ENCODE results near the gene GSN.

Gene GSN

DNA sequence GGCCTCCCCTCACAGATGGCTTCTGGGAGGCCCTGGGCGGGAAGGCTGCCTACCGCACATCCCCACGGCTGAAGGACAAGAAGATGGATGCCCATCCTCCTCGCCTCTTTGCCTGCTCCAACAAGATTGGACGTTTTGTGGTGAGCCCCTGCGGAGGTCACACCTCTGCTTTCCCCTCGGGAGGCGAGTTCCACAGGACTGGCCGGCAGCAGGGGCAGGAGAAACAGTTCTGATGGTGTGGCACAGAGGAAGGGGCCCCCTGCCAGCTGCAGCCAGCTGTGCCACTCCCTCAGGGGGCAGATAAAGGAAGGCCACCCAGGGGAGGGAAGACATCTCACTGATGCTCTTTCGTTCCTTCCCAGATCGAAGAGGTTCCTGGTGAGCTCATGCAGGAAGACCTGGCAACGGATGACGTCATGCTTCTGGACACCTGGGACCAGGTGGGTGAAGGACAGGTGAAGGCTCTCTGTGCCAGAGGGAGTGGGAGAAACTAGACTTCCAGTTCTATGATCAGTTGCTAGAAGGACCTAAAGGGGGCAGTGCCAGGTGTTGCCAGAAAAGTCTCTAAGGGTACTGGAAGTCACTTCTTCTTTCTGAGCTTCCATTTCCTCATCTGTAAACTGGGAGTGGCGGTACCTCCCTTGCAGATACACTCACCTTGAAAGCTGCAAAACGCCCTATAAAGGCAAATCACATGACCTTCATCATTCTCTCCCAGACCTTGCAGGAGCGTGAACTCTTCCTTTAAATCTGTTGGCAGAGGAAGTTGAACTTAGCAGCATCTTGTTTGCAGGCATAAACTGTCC, 61.1 kb downstream of the GSN start:
- Histone ChIP-seq H3K36me3 (ENCODE audit: control insufficient read depth in 2 of 2, insufficient read depth in 2 of 2, low read length in 2 of 2) (peaks cover 82 to 88% of the 10 kb centered on the region in 2 donors), H3K9me3 (ENCODE audit: control insufficient read depth in 2 of 2, low read length in 2 of 2) (no peaks in the 10 kb centered on the region), H3K27ac (ENCODE audit: low read depth in 2 of 2, low read length in 2 of 2) (peak overlapping the region in 1 of 2 donors; percentile 36), H3K27me3 (ENCODE audit: control insufficient read depth in 2 of 2, insufficient read depth in 2 of 2, low read length in 2 of 2) (no peaks in the 10 kb centered on the region), H3K9ac (ENCODE audit: low read depth in 1 of 2, low read length in 2 of 2) (no peak overlapping the region), H3K4me1 (ENCODE audit: control insufficient read depth in 2 of 2, insufficient read depth in 2 of 2, low read length in 2 of 2) (peaks cover 2 to 3% of the 10 kb centered on the region in 2 donors), H3K4me3 (ENCODE audit: low read length in 2 of 2) (no peak overlapping the region)

DNA sequence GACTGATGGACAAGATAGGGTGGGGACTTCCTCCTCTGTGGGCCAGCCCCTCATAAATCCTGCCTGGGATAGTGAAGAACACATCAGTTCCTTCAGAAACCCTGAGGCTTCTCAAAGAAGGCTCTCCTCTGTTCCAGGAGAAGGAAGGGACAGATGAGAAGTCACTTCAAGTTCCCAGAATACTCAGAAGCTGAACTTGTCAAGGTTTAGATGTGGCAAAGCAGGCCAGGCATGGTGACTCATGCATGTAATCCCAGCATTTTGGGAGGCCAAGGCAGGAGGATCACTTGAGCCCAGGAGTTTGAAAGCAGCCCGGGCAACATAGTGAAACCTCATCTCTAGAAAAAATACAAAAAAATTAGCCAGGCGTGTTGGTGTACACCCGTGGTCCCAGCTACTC, 63.6 kb downstream of the GSN start:
- H3K27me3 ChIP-seq (ENCODE audit: control insufficient read depth in 2 of 2, insufficient read depth in 2 of 2, low read length in 2 of 2), result no peaks in the 10 kb centered on the region
- peaks cover 58 to 75% of the 10 kb centered on the region in 2 donors for H3K36me3 ChIP-seq (ENCODE audit: control insufficient read depth in 2 of 2, insufficient read depth in 2 of 2, low read length in 2 of 2)
- peaks cover 2 to 3% of the 10 kb centered on the region in 2 donors for H3K4me1 ChIP-seq (ENCODE audit: control insufficient read depth in 2 of 2, insufficient read depth in 2 of 2, low read length in 2 of 2)
- no peak overlapping the region for H3K9ac ChIP-seq (ENCODE audit: low read depth in 1 of 2, low read length in 2 of 2)
- H3K4me3 ChIP-seq (ENCODE audit: low read length in 2 of 2), result no peak overlapping the region
- H3K9me3 ChIP-seq (ENCODE audit: control insufficient read depth in 2 of 2, low read length in 2 of 2), result no peaks in the 10 kb centered on the region
- H3K27ac ChIP-seq (ENCODE audit: low read depth in 2 of 2, low read length in 2 of 2), result peak overlapping the region in 1 of 2 donors; percentile 50

DNA sequence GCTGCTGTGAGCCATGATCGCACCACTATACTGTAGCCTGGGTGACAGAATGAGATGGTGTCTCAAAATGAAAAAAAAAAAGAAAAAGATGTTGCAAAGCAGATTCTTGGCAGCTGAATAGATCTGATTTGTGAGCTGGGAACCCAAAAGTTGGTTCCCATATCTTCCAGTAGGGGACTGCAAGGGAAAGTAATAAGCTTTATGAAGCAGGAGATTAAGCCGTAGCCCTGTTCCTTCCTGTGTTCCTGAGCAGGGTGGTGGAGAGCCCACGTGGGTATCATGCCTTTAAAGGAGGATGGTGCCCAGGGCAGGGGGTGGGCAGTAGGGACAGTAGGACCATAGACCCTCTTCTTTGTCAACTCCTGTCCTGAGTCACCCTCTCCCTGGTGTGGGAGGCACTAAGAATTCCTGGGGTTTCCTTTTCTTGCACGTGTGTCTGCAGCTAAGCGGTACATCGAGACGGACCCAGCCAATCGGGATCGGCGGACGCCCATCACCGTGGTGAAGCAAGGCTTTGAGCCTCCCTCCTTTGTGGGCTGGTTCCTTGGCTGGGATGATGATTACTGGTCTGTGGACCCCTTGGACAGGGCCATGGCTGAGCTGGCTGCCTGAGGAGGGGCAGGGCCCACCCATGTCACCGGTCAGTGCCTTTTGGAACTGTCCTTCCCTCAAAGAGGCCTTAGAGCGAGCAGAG, 64.2 kb downstream of the GSN start:
- H3K9me3 ChIP-seq (ENCODE audit: control insufficient read depth in 2 of 2, low read length in 2 of 2), result no peaks in the 10 kb centered on the region
- H3K27ac ChIP-seq (ENCODE audit: low read depth in 2 of 2, low read length in 2 of 2), result peak overlapping the region; percentile 50 to 61
- no peak overlapping the region for H3K9ac ChIP-seq (ENCODE audit: low read depth in 1 of 2, low read length in 2 of 2)
- H3K36me3 ChIP-seq (ENCODE audit: control insufficient read depth in 2 of 2, insufficient read depth in 2 of 2, low read length in 2 of 2), result peaks cover 52 to 74% of the 10 kb centered on the region in 2 donors
- no peaks in the 10 kb centered on the region for H3K27me3 ChIP-seq (ENCODE audit: control insufficient read depth in 2 of 2, insufficient read depth in 2 of 2, low read length in 2 of 2)
- peaks cover 2 to 3% of the 10 kb centered on the region in 2 donors for H3K4me1 ChIP-seq (ENCODE audit: control insufficient read depth in 2 of 2, insufficient read depth in 2 of 2, low read length in 2 of 2)
- H3K4me3 ChIP-seq (ENCODE audit: low read length in 2 of 2), result no peak overlapping the region

DNA sequence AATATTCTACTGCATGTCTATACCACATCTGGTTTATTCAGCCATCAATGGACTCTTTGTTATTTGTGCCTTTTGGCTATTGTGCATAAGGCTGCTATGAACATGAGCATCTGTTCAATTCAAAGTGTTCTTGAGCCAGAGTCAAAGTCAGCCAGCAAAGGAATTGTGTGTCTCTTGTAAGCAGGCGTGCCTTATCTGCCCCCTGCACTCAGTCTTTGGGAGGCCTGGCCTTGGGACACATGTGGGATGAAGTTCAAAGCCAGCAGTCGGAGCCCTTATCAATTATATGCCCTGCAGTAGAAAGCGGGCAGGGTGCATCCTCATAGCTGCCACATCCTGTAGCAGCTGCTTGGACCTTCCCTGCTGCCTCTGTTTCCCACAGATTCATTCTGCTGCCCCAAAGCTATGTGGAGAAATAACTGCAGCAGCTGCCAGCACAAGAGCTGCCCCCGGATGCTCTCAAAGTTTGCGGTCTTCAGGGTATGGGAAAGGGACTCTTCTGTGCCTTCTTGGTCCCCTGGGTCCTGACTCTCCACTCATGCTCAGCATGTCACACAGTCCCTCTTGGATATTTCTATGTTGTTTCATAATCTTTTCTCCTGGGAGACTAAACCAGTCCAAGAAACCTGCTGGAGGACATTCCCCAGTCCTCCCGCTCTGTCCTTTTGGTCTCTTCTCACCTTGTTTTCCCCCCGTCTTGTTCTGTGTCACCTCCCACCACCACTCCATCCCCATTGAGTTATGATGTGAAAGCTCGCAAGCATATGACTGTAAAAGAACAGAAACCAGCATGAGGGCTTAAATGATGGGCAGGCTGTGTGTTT, 66.2 kb downstream of the GSN start:
- H3K4me1 ChIP-seq (ENCODE audit: control insufficient read depth in 2 of 2, insufficient read depth in 2 of 2, low read length in 2 of 2), result peaks cover 2 to 3% of the 10 kb centered on the region in 2 donors
- H3K9ac ChIP-seq (ENCODE audit: low read depth in 1 of 2, low read length in 2 of 2), result no peak overlapping the region
- H3K36me3 ChIP-seq (ENCODE audit: control insufficient read depth in 2 of 2, insufficient read depth in 2 of 2, low read length in 2 of 2), result peaks cover 38 to 65% of the 10 kb centered on the region in 2 donors
- H3K27ac ChIP-seq (ENCODE audit: low read depth in 2 of 2, low read length in 2 of 2), result no peak overlapping the region
- no peak overlapping the region for H3K4me3 ChIP-seq (ENCODE audit: low read length in 2 of 2)
- H3K27me3 ChIP-seq (ENCODE audit: control insufficient read depth in 2 of 2, insufficient read depth in 2 of 2, low read length in 2 of 2), result no peaks in the 10 kb centered on the region
- no peaks in the 10 kb centered on the region for H3K9me3 ChIP-seq (ENCODE audit: control insufficient read depth in 2 of 2, low read length in 2 of 2)

DNA sequence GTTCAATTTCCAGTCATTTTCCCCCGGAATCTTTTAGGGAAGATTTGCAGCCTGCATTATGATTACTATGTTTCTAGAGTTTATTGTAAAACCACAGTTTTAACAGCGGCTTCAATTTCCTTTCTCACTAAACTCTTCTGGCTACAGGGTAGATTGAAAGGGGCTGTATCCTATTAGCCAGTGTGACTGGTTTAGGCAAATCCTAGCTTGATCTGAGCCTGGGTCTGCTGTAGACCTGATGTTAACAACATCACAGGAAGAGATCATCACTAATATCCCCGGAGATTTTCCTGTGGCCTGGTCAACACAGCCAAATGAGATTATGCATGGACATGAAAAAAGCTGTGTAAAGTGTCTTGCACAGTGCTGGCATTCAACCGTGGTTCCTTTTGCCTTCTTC, 68.7 kb downstream of the GSN start:
- no peaks in the 10 kb centered on the region for H3K9me3 ChIP-seq (ENCODE audit: control insufficient read depth in 2 of 2, low read length in 2 of 2)
- no peak overlapping the region for H3K27ac ChIP-seq (ENCODE audit: low read depth in 2 of 2, low read length in 2 of 2)
- no peak overlapping the region for H3K4me3 ChIP-seq (ENCODE audit: low read length in 2 of 2)
- H3K4me1 ChIP-seq (ENCODE audit: control insufficient read depth in 2 of 2, insufficient read depth in 2 of 2, low read length in 2 of 2), result peaks cover 0 to 2% of the 10 kb centered on the region in 2 donors
- H3K9ac ChIP-seq (ENCODE audit: low read depth in 1 of 2, low read length in 2 of 2), result no peak overlapping the region
- H3K36me3 ChIP-seq (ENCODE audit: control insufficient read depth in 2 of 2, insufficient read depth in 2 of 2, low read length in 2 of 2), result peaks cover 21 to 41% of the 10 kb centered on the region in 2 donors
- no peaks in the 10 kb centered on the region for H3K27me3 ChIP-seq (ENCODE audit: control insufficient read depth in 2 of 2, insufficient read depth in 2 of 2, low read length in 2 of 2)

DNA sequence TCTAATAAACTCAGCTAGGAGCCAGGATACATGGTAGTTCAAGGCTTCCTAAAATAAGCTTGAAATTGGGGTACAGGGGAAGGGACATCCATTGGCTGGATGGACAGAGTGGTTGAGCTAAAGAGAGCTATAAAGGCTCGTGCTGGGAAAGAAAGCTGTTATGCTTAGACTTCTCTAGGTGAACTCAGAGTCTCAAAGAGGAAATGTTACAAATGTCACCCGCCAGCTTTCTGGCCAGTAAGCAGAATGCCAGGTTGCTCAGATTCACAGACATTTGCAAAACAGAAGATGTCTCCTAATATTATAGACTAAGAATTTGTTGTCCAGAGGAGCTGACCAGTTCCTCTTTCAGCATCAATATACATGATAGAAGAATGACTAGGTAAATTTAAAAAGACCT, 71.5 kb downstream of the GSN start:
- H3K27me3 ChIP-seq (ENCODE audit: control insufficient read depth in 2 of 2, insufficient read depth in 2 of 2, low read length in 2 of 2), result no peaks in the 10 kb centered on the region
- peaks cover 8 to 20% of the 10 kb centered on the region in 2 donors for H3K36me3 ChIP-seq (ENCODE audit: control insufficient read depth in 2 of 2, insufficient read depth in 2 of 2, low read length in 2 of 2)
- no peaks in the 10 kb centered on the region for H3K9me3 ChIP-seq (ENCODE audit: control insufficient read depth in 2 of 2, low read length in 2 of 2)
- no peak overlapping the region for H3K4me3 ChIP-seq (ENCODE audit: low read length in 2 of 2)
- no peak overlapping the region for H3K27ac ChIP-seq (ENCODE audit: low read depth in 2 of 2, low read length in 2 of 2)
- no peaks in the 10 kb centered on the region for H3K4me1 ChIP-seq (ENCODE audit: control insufficient read depth in 2 of 2, insufficient read depth in 2 of 2, low read length in 2 of 2)
- no peak overlapping the region for H3K9ac ChIP-seq (ENCODE audit: low read depth in 1 of 2, low read length in 2 of 2)

DNA sequence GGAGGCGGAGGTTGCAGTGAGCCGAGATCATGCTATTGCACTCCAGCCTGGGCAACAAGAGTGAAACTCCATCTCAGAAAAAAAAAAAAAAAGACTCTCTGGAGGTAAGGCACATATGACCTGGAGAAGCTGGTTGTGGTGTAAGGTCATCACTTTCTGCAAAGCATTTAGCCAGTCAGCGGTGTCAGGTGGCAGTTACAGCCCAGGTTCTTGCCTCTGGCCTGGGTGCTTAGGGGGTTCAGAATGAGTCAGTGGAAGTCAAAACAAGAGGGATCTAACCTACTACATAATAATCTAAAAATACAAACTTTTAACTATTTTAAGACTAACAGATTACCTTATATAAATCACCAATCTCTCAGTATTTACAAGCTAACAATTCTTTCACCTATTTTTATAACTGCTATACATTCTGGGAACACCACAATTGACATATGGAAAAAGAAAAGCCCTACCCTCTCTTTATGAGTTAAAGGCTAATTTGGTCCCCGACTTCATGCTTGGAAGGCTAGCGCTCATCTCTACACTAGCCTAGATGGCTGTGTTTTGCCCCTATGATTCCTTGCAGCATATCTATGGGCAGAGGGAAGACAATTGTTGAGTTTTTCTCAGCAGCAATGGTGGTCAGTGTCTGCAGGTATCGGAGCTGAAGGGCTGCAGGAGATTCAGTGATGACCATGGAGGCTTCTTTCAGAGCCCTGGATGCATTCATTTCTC, 72.9 kb downstream of the GSN start:
- H3K36me3 ChIP-seq (ENCODE audit: control insufficient read depth in 2 of 2, insufficient read depth in 2 of 2, low read length in 2 of 2), result peaks cover 8 to 13% of the 10 kb centered on the region in 2 donors
- no peaks in the 10 kb centered on the region for H3K27me3 ChIP-seq (ENCODE audit: control insufficient read depth in 2 of 2, insufficient read depth in 2 of 2, low read length in 2 of 2)
- no peak overlapping the region for H3K27ac ChIP-seq (ENCODE audit: low read depth in 2 of 2, low read length in 2 of 2)
- no peak overlapping the region for H3K4me3 ChIP-seq (ENCODE audit: low read length in 2 of 2)
- no peaks in the 10 kb centered on the region for H3K9me3 ChIP-seq (ENCODE audit: control insufficient read depth in 2 of 2, low read length in 2 of 2)
- no peaks in the 10 kb centered on the region for H3K4me1 ChIP-seq (ENCODE audit: control insufficient read depth in 2 of 2, insufficient read depth in 2 of 2, low read length in 2 of 2)
- no peak overlapping the region for H3K9ac ChIP-seq (ENCODE audit: low read depth in 1 of 2, low read length in 2 of 2)

DNA sequence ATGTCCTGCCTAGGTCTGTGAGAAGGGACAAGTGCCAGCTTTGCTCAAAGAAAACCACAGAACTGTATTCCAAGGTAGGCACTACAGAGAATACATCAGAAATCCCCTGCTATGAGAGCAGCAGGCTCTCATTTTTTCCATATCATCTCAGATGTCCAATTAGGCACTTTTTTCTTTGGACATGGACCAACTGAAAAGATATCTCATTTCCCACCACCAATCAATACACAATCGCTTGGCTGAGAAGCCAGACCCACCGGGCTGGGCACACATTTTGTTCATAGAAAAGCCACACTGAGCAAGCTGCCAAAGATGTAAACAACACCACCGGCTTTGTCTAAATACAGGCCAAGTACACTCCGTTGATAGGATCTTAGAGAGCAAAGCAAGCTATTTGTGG, 76.2 kb downstream of the GSN start:
- no peaks in the 10 kb centered on the region for H3K27me3 ChIP-seq (ENCODE audit: control insufficient read depth in 2 of 2, insufficient read depth in 2 of 2, low read length in 2 of 2)
- no peak overlapping the region for H3K27ac ChIP-seq (ENCODE audit: low read depth in 2 of 2, low read length in 2 of 2)
- no peaks in the 10 kb centered on the region for H3K9me3 ChIP-seq (ENCODE audit: control insufficient read depth in 2 of 2, low read length in 2 of 2)
- peaks cover 0 to 4% of the 10 kb centered on the region in 2 donors for H3K4me1 ChIP-seq (ENCODE audit: control insufficient read depth in 2 of 2, insufficient read depth in 2 of 2, low read length in 2 of 2)
- no peak overlapping the region for H3K9ac ChIP-seq (ENCODE audit: low read depth in 1 of 2, low read length in 2 of 2)
- no peak overlapping the region for H3K4me3 ChIP-seq (ENCODE audit: low read length in 2 of 2)
- peaks cover 4 to 9% of the 10 kb centered on the region in 2 donors for H3K36me3 ChIP-seq (ENCODE audit: control insufficient read depth in 2 of 2, insufficient read depth in 2 of 2, low read length in 2 of 2)

DNA sequence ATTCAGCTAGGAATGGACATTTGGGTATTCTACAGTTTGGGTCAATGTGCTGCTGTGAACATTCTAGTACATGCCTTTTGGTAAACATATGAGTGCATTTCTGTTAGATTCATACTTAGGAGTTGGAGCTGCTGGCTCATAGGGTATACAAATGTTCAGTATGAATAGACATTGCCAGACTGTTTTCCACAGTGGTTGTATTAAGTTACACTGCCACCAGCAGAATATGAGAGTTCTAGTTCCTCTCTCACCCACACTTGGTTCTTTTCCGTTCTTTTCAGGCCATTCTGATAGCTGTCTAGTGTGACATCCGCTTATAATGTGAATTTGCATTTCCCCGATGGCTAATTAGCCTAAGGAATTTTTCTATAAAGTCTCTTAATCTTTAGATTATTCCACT, 77.1 kb downstream of the GSN start:
- H3K36me3 ChIP-seq (ENCODE audit: control insufficient read depth in 2 of 2, insufficient read depth in 2 of 2, low read length in 2 of 2), result peaks cover 4 to 9% of the 10 kb centered on the region in 2 donors
- no peak overlapping the region for H3K9ac ChIP-seq (ENCODE audit: low read depth in 1 of 2, low read length in 2 of 2)
- H3K27ac ChIP-seq (ENCODE audit: low read depth in 2 of 2, low read length in 2 of 2), result no peak overlapping the region
- H3K27me3 ChIP-seq (ENCODE audit: control insufficient read depth in 2 of 2, insufficient read depth in 2 of 2, low read length in 2 of 2), result no peaks in the 10 kb centered on the region
- H3K4me3 ChIP-seq (ENCODE audit: low read length in 2 of 2), result no peak overlapping the region
- peaks cover 0 to 4% of the 10 kb centered on the region in 2 donors for H3K4me1 ChIP-seq (ENCODE audit: control insufficient read depth in 2 of 2, insufficient read depth in 2 of 2, low read length in 2 of 2)
- no peaks in the 10 kb centered on the region for H3K9me3 ChIP-seq (ENCODE audit: control insufficient read depth in 2 of 2, low read length in 2 of 2)

Measured in mucosa of rectum (tissue), 2 donors.